ENCODE results near the gene NEU1.

- TF ChIP-seq, protein P1, sequence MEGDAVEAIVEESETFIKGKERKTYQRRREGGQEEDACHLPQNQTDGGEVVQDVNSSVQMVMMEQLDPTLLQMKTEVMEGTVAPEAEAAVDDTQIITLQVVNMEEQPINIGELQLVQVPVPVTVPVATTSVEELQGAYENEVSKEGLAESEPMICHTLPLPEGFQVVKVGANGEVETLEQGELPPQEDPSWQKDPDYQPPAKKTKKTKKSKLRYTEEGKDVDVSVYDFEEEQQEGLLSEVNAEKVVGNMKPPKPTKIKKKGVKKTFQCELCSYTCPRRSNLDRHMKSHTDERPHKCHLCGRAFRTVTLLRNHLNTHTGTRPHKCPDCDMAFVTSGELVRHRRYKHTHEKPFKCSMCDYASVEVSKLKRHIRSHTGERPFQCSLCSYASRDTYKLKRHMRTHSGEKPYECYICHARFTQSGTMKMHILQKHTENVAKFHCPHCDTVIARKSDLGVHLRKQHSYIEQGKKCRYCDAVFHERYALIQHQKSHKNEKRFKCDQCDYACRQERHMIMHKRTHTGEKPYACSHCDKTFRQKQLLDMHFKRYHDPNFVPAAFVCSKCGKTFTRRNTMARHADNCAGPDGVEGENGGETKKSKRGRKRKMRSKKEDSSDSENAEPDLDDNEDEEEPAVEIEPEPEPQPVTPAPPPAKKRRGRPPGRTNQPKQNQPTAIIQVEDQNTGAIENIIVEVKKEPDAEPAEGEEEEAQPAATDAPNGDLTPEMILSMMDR (IDR thresholded peaks at IDR 0.05 in 4 of 5, conservative IDR thresholded peaks at IDR 0.05 in 1 of 5), result no peak
- TF ChIP-seq POLR2A (IDR thresholded peaks at IDR 0.05), result no peak
These were observed 41.3 kb upstream of the NEU1 start for GRCh38 chr6:31903957-31904356.

Data from gastrocnemius medialis (tissue), 4 donors.